Measurements from ENCODE around the gene PCSK4. TPM values are rescaled to one million over a fixed set of nuclear protein-coding genes. Genes with fewer than 3 reads are reported as not detected.
"Not testable (repeated sequence)": the region's sequence is repeated elsewhere in the genome, so short reads cannot be mapped to it uniquely, and the experiment has no call there.

The PCSK4 gene
- total RNA-seq, 1 experiment from 2014 or later, result 2.1 TPM

GRCh38 chr19:1508507-1508856, 18.3 kb upstream of the PCSK4 start:
- peak; percentile 40 for DNase-seq (ENCODE audit: low read depth)
- in situ Hi-C loops (cut with HindIII; ENCODE audit: low pct_unique_long_range_greater_than_20kb, low sequenced_read_pairs), result no loop called here

- peak; percentile 94 for DNase-seq (ENCODE audit: low read depth)
- in situ Hi-C loops (cut with HindIII; ENCODE audit: low pct_unique_long_range_greater_than_20kb, low sequenced_read_pairs), result no loop called here
Observed at GRCh38 chr19:1507763-1508506, 17.8 kb upstream of the PCSK4 start.

GRCh38 chr19:1507192-1507660, 17.1 kb upstream of the PCSK4 start:
- no peak for DNase-seq (ENCODE audit: low read depth)
- in situ Hi-C loops (cut with HindIII; ENCODE audit: low pct_unique_long_range_greater_than_20kb, low sequenced_read_pairs), result no loop called here

GRCh38 chr19:1505991-1506881, 16.1 kb upstream of the PCSK4 start:
- in situ Hi-C loops (cut with HindIII; ENCODE audit: low pct_unique_long_range_greater_than_20kb, low sequenced_read_pairs), result no loop called here
- DNase-seq (ENCODE audit: low read depth), result no peak

DNA sequence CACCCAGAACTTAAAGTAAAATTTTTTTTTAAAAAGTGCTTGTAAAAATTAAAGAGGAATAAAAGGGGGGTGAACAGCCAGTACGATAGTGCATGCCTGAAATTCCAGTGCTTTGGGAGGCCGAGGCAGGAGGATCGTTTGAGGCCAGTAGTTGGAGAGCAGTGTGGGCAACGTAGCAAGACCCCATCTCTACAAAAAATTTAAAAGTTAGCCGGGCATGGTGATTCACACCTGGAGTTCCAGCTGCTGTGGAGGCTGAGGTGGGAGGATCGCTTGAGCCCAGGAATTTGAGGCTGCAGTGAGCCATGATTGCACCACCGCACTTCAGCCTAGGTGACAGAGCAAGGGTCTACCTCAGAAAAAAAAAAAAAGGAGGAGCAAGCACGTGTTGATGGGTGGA, 14.9 kb upstream of the PCSK4 start:
- in situ Hi-C loops (cut with HindIII; ENCODE audit: low pct_unique_long_range_greater_than_20kb, low sequenced_read_pairs), result no loop called here
- no peak for DNase-seq (ENCODE audit: low read depth)

GRCh38 chr19:1503925-1504773, 14.0 kb upstream of the PCSK4 start:
- in situ Hi-C loops (cut with HindIII; ENCODE audit: low pct_unique_long_range_greater_than_20kb, low sequenced_read_pairs), result no loop called here
- no peak for DNase-seq (ENCODE audit: low read depth)

GRCh38 chr19:1503089-1503924, 13.2 kb upstream of the PCSK4 start:
- no peak for DNase-seq (ENCODE audit: low read depth)
- in situ Hi-C loops (cut with HindIII; ENCODE audit: low pct_unique_long_range_greater_than_20kb, low sequenced_read_pairs), result no loop called here

GRCh38 chr19:1502433-1503088, 12.4 kb upstream of the PCSK4 start:
- in situ Hi-C loops (cut with HindIII; ENCODE audit: low pct_unique_long_range_greater_than_20kb, low sequenced_read_pairs), result no loop called here
- DNase-seq (ENCODE audit: low read depth), result no peak

DNA sequence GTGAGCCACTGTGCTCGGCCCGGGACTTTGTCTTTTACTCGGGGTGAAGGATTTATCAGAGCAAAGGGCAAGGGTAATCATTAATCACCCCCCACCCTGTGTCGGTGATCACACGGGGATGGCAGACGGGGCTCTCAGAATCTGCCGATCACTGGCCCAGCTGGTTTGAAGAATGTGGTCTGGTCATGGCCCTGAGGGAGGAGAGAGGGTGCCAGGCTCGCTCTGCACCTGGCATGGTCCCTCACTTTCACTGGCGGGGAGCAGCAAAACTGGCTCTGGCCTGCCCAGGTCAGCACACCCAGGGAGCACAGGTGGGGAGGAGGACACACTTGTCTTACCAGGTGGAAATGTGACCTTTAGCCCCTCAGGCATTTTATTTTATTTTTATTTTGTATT, 11.0 kb upstream of the PCSK4 start:
- no peak for DNase-seq (ENCODE audit: low read depth)
- in situ Hi-C loops (cut with HindIII; ENCODE audit: low pct_unique_long_range_greater_than_20kb, low sequenced_read_pairs), result no loop called here

DNA sequence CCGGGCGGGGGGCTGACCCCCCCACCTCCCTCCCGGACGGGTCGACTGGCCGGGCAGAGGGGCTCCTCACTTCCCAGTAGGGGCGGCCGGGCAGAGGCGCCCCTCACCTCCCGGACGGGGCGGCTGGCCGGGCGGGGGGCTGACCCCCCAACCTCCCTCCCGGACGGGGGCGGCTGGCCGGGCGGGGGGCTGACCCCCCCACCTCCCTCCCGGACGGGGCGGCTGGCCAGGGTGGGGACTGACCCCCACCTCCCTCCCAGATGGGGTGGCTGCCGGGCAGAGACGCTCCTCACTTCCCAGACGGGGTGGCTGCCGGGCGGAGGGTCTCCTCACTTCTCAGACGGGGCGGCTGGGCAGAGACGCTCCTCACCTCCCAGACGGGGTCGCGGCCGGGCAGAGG, 9.1 kb upstream of the PCSK4 start:
- DNase-seq (ENCODE audit: low read depth); in situ Hi-C loops (cut with HindIII; ENCODE audit: low pct_unique_long_range_greater_than_20kb, low sequenced_read_pairs): not testable (repeated sequence)

DNA sequence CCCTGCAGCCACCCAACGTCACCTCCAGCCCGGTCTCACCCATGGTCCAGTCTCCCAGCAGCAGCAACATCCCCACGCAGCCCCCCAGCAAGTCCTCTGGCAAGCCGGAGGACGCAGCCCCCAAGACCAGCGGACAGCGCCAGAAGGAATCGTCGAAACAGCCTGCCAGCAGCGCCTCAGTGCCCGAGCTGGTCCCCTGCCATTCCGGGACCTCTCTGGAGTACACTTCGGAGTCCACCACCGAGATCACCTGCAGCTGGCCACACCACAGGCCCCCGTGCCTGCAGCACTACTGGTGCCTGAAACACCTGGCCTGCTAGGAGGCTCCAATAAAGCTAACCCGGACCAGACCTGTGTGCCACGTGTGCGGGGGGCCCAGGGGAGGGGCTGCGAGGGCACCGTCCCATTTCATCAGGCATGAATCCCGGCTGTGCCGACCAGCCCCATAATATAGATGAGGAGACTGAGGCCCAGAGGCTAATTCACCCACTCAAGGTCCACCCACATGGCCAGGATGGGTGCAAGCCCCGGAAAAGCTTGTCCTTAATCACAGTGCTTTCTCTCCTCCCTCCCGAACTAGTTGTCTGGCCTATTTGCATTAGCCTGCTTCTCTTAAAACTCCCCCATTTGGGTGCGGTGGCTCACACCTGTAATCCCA, 7.6 kb upstream of the PCSK4 start:
- no peak for DNase-seq (ENCODE audit: low read depth)
- in situ Hi-C loops (cut with HindIII; ENCODE audit: low pct_unique_long_range_greater_than_20kb, low sequenced_read_pairs), result no loop called here

DNA sequence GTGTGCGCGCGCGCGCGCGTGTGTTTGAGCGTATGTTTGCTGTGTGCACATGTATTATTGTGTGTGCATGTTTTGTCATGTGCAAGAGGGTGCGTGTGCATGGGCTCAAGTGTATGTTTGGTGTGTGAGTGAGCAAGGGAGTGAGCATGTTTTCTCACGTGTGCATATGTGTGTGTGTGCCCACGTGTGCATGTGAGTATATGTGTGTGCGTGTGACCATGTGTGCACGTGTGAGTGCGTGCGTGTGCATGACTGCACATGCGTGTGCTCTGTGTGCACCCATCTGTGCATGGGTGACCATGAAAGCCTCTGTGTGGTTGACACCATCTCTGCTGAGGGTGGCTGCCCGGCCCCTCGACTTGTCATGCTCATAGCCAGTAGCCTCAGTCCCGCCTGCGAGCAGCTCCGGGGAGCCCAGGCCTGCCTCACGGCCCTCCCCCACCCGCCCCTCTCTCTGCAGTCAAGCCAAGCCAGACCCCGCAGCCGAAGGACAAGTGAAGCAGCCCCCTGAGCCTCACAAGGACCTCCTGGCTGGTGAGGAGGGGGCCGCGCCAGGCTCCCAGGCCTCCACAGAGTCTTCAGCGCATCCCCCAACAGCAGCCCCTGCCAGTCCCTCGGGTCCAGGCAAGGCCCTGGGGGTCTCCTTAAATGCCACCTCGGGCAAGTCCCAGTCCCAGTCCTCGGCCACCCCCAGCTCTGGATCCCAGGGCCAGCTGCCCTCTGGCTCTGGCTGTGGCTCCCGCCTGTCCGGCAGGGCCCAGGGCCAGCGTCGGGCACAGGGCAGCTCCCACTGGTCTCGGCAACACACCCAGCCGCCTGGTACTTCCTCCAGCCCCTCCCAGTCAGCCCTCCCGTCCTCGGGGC, 6.8 kb upstream of the PCSK4 start:
- no peak for DNase-seq (ENCODE audit: low read depth)
- in situ Hi-C loops (cut with HindIII; ENCODE audit: low pct_unique_long_range_greater_than_20kb, low sequenced_read_pairs), result no loop called here

DNA sequence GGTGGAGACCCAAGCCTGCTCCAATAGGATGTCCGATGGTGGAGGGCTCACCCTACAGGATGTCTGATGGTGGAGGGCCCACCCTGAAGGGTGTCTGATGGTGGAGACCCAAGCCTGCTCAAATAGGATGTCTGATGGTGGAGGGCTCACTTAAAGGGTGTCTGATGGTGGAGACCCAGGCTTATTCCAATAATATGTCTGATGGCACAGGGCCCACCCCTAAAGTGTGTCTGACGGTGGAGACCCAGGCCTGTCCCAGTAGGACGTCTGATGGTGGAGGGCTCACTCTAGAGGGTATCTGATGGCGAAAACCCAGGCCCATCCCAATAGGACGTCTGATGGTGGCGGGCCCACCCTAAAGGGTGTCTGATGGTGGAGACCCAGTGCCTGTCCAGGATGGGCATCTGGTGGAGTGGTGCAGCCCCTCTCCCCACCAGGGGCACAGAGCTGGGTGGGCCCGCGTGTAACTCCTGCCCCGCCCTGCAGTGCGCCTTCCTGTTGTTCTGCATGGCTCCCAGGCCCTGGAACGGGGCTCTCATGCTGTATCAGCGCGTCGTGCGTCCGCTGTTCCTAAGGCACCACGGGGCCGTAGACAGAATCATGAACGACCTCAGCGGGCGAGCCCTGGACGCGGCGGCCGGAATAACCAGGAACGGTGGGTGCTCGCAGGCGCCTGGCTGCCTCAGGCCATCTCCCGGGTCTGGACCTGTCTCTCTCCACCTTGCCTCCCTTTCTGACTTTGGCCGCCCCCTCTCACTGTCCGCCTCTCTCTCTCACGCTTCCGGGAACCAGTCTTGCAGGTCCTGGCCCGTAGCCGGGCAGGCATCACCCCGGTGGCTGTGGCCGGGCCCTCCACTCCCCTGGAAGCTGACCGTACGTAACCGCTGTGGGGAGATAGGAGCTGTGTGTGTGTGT, 5.9 kb upstream of the PCSK4 start:
- no peak for DNase-seq (ENCODE audit: low read depth)
- in situ Hi-C loops (cut with HindIII; ENCODE audit: low pct_unique_long_range_greater_than_20kb, low sequenced_read_pairs), result no loop called here

DNA sequence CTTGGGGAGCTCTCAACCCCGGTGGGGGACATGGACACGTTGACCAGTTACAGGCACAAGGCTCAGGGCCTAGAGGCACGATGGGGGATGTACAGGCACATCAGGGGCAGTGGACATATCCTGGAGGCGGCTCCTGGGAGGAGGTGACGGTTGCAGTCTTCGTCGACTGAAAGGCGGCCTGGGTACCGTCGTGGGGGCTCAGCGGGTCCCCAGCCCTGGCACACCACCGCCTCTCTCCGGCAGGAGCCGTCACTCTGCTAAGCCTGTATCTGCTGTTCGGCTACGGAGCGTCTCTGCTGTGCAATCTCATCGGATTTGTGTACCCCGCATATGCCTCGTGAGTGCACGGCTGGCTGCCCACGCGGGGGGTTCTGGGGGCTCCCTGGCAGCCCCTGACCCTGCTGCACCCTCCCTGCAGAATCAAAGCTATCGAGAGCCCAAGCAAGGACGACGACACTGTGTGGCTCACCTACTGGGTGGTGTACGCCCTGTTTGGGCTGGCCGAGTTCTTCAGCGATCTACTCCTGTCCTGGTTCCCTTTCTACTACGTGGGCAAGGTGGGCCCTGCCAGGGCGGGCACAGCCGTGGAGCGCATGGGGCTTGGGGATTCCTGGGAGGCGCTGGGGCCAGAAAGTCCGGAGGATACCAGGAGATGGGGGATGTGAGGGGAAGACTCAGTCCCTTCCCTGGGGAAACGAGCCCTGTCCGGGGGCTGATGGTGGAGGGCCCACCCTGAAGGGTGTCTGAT, 5.1 kb upstream of the PCSK4 start:
- no peak for DNase-seq (ENCODE audit: low read depth)
- in situ Hi-C loops (cut with HindIII; ENCODE audit: low pct_unique_long_range_greater_than_20kb, low sequenced_read_pairs), result no loop called here

Measured in Caki2 (cell line).